HUDEP-2 (cell line): Measurements from ENCODE around the gene PMS1.
"Not testable (repeated sequence)": the region's sequence is repeated elsewhere in the genome, so short reads cannot be mapped to it uniquely, and the experiment has no call there.

Source experiments
- DNase-seq, 76 experiments: peaks; one replicate each; lab custom pipeline; 2025; ENCODE audit not compliant: unreplicated experiment in 76 of 76; lab: John Stamatoyannopoulos, UW

Gene PMS1

GRCh38 chr2:189860161-189860560, 75.9 kb downstream of the PMS1 start:
- no peak for DNase-seq

GRCh38 chr2:189862751-189863150, 78.5 kb downstream of the PMS1 start:
- DNase-seq, result no peak

- no peak for DNase-seq
Observed at GRCh38 chr2:189865826-189866225, 81.6 kb downstream of the PMS1 start.

GRCh38 chr2:189866296-189866695, 82.0 kb downstream of the PMS1 start:
- no peak for DNase-seq

- no peak for DNase-seq
Observed at GRCh38 chr2:189868896-189869295, 84.6 kb downstream of the PMS1 start.

- DNase-seq, result no peak
Observed at GRCh38 chr2:189870381-189871085, 86.3 kb downstream of the PMS1 start.

GRCh38 chr2:189873696-189874095, 89.4 kb downstream of the PMS1 start:
- no peak for DNase-seq

- DNase-seq, result no peak
Observed at GRCh38 chr2:189874586-189875320, 90.5 kb downstream of the PMS1 start.

- no peak for DNase-seq
Observed at GRCh38 chr2:189876271-189876670, 92.0 kb downstream of the PMS1 start.

- DNase-seq, result no peak
Observed at GRCh38 chr2:189879716-189880081, 95.4 kb downstream of the PMS1 start.

- no peak for DNase-seq
Observed at GRCh38 chr2:189880429-189880828, 96.2 kb downstream of the PMS1 start.

- DNase-seq, result no peak
Observed at GRCh38 chr2:189880832-189881492, 96.7 kb downstream of the PMS1 start.

- DNase-seq, result no peak
Observed at GRCh38 chr2:189885368-189885767, 101.1 kb downstream of the PMS1 start.

GRCh38 chr2:189892546-189893294, 108.5 kb downstream of the PMS1 start:
- not testable (repeated sequence) for DNase-seq

GRCh38 chr2:189896809-189897208, 112.6 kb downstream of the PMS1 start:
- no peak for DNase-seq

GRCh38 chr2:189899101-189899500, 114.9 kb downstream of the PMS1 start:
- no peak for DNase-seq

- no peak for DNase-seq
Observed at GRCh38 chr2:189900726-189901125, 116.5 kb downstream of the PMS1 start.

- no peak for DNase-seq
Observed at GRCh38 chr2:189901664-189902063, 117.4 kb downstream of the PMS1 start.

GRCh38 chr2:189913821-189914220, 129.6 kb downstream of the PMS1 start:
- DNase-seq, result no peak

- no peak for DNase-seq
Observed at GRCh38 chr2:189916651-189917050, 132.4 kb downstream of the PMS1 start.
